GM12878 (cell line): ENCODE measurements around the gene XIRP1. TPM values are rescaled to one million over a fixed set of nuclear protein-coding genes. Genes with fewer than 3 reads are reported as not detected.

Experiments
- ATAC-seq: fragments of 200-7000 bp; cut with Tn5 transposase; 3 replicates; pipeline ENCODE4 v1.9.1; 2020; ENCODE audit warnings: mild to moderate bottlenecking, moderate library complexity
- BruUV-seq: library from RNA; stranded (reverse); fragments of 400-500 nt; replicated peaks from 2 replicates; lab custom pipeline; 2021; lab: Mats Ljungman, UMichigan
- CTCF ChIA-PET: fragments of 300-600 bp; sonication (Branson Sonifier 250); formaldehyde crosslinking; extraction: SDS; loops from one replicate; lab custom pipeline; 2021; ENCODE audit warnings: inconsistent platforms; lab: Yijun Ruan, JAX
- POLR2A ChIA-PET: fragments of 350-600 bp; formaldehyde crosslinking; extraction: SDS; loops from one replicate; lab custom pipeline; 2021; ENCODE audit warnings: inconsistent platforms; lab: Charles Lee
- RAD21 ChIA-PET: fragments of 300-600 bp; sonication (Branson Sonifier 250); formaldehyde crosslinking; loops from one replicate; lab custom pipeline; 2023; ENCODE audit warnings: antibody characterized with exemption; ENCODE audit not compliant: unreplicated experiment; lab: Charles Lee
- SMC1A ChIA-PET: fragments of 300-600 bp; sonication (Branson Sonifier 250); formaldehyde crosslinking; loops from one replicate; lab custom pipeline; 2023; ENCODE audit not compliant: unreplicated experiment, uncharacterized antibody; lab: Charles Lee
- DNase-seq: peaks from one replicate; pipeline ENCODE4 v3.0.0-alpha.2; 2011; ENCODE audit warnings: low read depth, low spot score
- FAIRE-seq: peaks from 3 replicates; lab custom pipeline; 2011; peaks lifted over from hg19 to GRCh38; lab: Jason Lieb, UNC
- H2AFZ ChIP-seq: 2 replicates; pipeline ENCODE4 v1.6.0; 2011; ENCODE audit warnings: low read depth, low read length, control low read depth; ENCODE audit not compliant: control insufficient read depth
- H3K27ac ChIP-seq: 2 replicates; pipeline ENCODE4 v1.5.1; 2011; ENCODE audit warnings: control low read depth; ENCODE audit not compliant: control insufficient read depth, insufficient read depth
- H3K27me3 ChIP-seq, 2 experiments: replicated peaks in 1 of 2; 2 replicates each; pipeline versions ENCODE4 v1.6.0 to v1.6.1; 2011; ENCODE audit warnings: low read length in 1 of 2; ENCODE audit not compliant: control insufficient read depth in 2 of 2, insufficient read depth in 2 of 2
- H3K36me3 ChIP-seq, 2 experiments: 2 replicates each; pipeline ENCODE4 v1.5.1; 2011; ENCODE audit warnings: low read length in 1 of 2; ENCODE audit not compliant: control insufficient read depth in 2 of 2, insufficient read depth in 2 of 2
- H3K4me1 ChIP-seq: 2 replicates; pipeline ENCODE4 v1.6.1; 2011; ENCODE audit warnings: mild to moderate bottlenecking, low read length, moderate library complexity, mixed read lengths; ENCODE audit not compliant: control insufficient read depth, insufficient read depth
- H3K4me2 ChIP-seq: 2 replicates; pipeline ENCODE4 v1.6.0; 2011; ENCODE audit warnings: control low read depth; ENCODE audit not compliant: control insufficient read depth, insufficient read depth
- H3K4me3 ChIP-seq: fragments of 200-600 bp; sonication (generic); 2 replicates; pipeline ENCODE4 v1.5.1; 2016
- H3K79me2 ChIP-seq: 2 replicates; pipeline ENCODE4 v1.6.0; 2011; ENCODE audit warnings: low read length; ENCODE audit not compliant: control insufficient read depth, insufficient read depth
- H3K9ac ChIP-seq: 2 replicates; pipeline ENCODE4 v1.8.0; 2011; ENCODE audit warnings: low read length, control low read depth, mixed read lengths; ENCODE audit not compliant: control insufficient read depth, insufficient read depth
- H3K9me3 ChIP-seq: replicated peaks from 3 replicates; pipeline ENCODE4 v1.5.1; 2011; ENCODE audit warnings: mild to moderate bottlenecking, low read length; ENCODE audit not compliant: control insufficient read depth, insufficient read depth
- H4K20me1 ChIP-seq: 2 replicates; pipeline ENCODE4 v1.6.0; 2011; ENCODE audit not compliant: control insufficient read depth, insufficient read depth
- CBFB ChIP-seq: IDR thresholded peaks from 2 replicates; pipeline ENCODE4 v1.6.1; 2016; ENCODE audit warnings: antibody characterized with exemption, low read depth
- CREB1 ChIP-seq: IDR thresholded peaks from 2 replicates; pipeline ENCODE4 v1.6.1; 2012; ENCODE audit warnings: low read depth, mild to moderate bottlenecking, inconsistent platforms
- E4F1 ChIP-seq: fragments of 450-650 bp; IDR thresholded peaks from 2 replicates; pipeline ENCODE4 v1.6.1; 2018; ENCODE audit warnings: borderline replicate concordance, mild to moderate bottlenecking; ENCODE audit not compliant: partially characterized antibody
- EGR1 ChIP-seq, 2 experiments: IDR thresholded peaks; 1 replicate in 1 of 2; 2 replicates in 1 of 2; pipeline ENCODE4 v1.6.1; 2011 to 2012; ENCODE audit warnings: low read depth in 2 of 2, low read length in 2 of 2, borderline replicate concordance in 1 of 2, mild to moderate bottlenecking in 1 of 2, moderate library complexity in 1 of 2
- FOS ChIP-seq: IDR thresholded peaks from 3 replicates; pipeline ENCODE4 v1.6.1; 2011; ENCODE audit warnings: borderline replicate concordance; ENCODE audit not compliant: insufficient read length; ENCODE audit errors: extremely low read depth
- MXI1 ChIP-seq: fragments of 150-350 bp; IDR thresholded peaks from 2 replicates; pipeline ENCODE4 v1.6.1; 2011; ENCODE audit warnings: low read depth, mild to moderate bottlenecking, inconsistent platforms, low read length, improper control_type of control experiment
- NR2C1 ChIP-seq: fragments of 450-650 bp; IDR thresholded peaks from 2 replicates; pipeline ENCODE4 v1.6.1; 2017; ENCODE audit warnings: antibody characterized with exemption, mild to moderate bottlenecking, moderate library complexity
- NR2C2 ChIP-seq: IDR thresholded peaks from 2 replicates; pipeline ENCODE4 v1.6.1; 2011; ENCODE audit warnings: borderline replicate concordance, low read depth; ENCODE audit not compliant: control insufficient read depth, insufficient read length
- NR2F1 ChIP-seq: fragments of 450-650 bp; conservative IDR thresholded peaks from 2 replicates; pipeline ENCODE4 v1.6.1; 2017; ENCODE audit warnings: mild to moderate bottlenecking
- NRF1 ChIP-seq: conservative IDR thresholded peaks from 2 replicates; pipeline ENCODE4 v1.6.1; 2011; ENCODE audit warnings: mild to moderate bottlenecking, low read depth, low read length, improper control_type of control experiment
- PAX5 ChIP-seq: IDR thresholded peaks from 2 replicates; pipeline ENCODE4 v1.6.1; 2011; ENCODE audit warnings: low read depth, low read length, borderline replicate concordance
- POLR2AphosphoS2 ChIP-seq: IDR thresholded peaks from 2 replicates; pipeline ENCODE4 v1.6.1; 2011; ENCODE audit warnings: low read depth, mild to moderate bottlenecking, low read length, improper control_type of control experiment, moderate library complexity
- REST ChIP-seq: IDR thresholded peaks from 2 replicates; pipeline ENCODE4 v1.6.1; 2012; ENCODE audit warnings: mild to moderate bottlenecking, low read depth, low read length
- SIN3A ChIP-seq: IDR thresholded peaks from 2 replicates; pipeline ENCODE4 v1.6.1; 2012; ENCODE audit warnings: low read depth, low read length, improper control_type of control experiment
- SPI1 ChIP-seq: IDR thresholded peaks from 2 replicates; pipeline ENCODE4 v1.6.1; 2011; ENCODE audit warnings: low read depth, mild to moderate bottlenecking, low read length, moderate library complexity, borderline replicate concordance; ENCODE audit not compliant: insufficient read depth
- TBL1XR1 ChIP-seq: IDR thresholded peaks from 2 replicates; pipeline ENCODE4 v1.6.1; 2012; ENCODE audit warnings: low read depth, low read length, improper control_type of control experiment
- WGBS: methylation state at CpG from one replicate; pipeline ENCODE4 v1.1.6; 2016; ENCODE audit warnings: low lambda C conversion rate; ENCODE audit not compliant: insufficient replicate concordance, insufficient coverage; ENCODE audit errors: missing lambda C conversion rate; 5-methylcytosine and 5-hydroxymethylcytosine counted together
- in situ Hi-C: fragments of 300-500 bp; cut with MboI; formaldehyde crosslinking; loops from 9 replicates; pipeline ENCODE4 v1.14.3; 2018; ENCODE audit warnings: mixed read lengths
- intact Hi-C: fragments of 100-400 bp; cut with micrococcal nuclease; formaldehyde crosslinking; loops from one replicate; pipeline ENCODE4 v1.14.2; 2022; ENCODE audit not compliant: unreplicated experiment
- polyA plus RNA-seq, 11 experiments: library from polyadenylated mRNA; depleted of rRNA in 4 of 11; unstranded in 6 of 11; stranded (reverse) in 5 of 11; fragments of >200 nt; fragmentation: Nextera tagmentation in 4 of 11; fragmentation: Illumina TruSeq in 1 of 11; extraction: Ambion mirVana in 4 of 11; extraction: Trizol in 1 of 11; gene quantifications; 1 replicate in 1 of 11; 2 replicates in 10 of 11; pipeline versions ENCODE4 v1.2.1 to v1.2.3, GENCODE V29; 2011 to 2016; ENCODE audit warnings: inconsistent platforms in 2 of 11, missing spikeins in 2 of 11, low read depth in 1 of 11
- total RNA-seq, 4 experiments: library from RNA; depleted of rRNA in 3 of 4; stranded (reverse); fragments of >200 nt in 3 of 4; fragmentation: Illumina TruSeq in 1 of 4; extraction: Trizol in 1 of 4; gene quantifications; 2 replicates each; pipeline versions ENCODE4 v1.2.1 to v1.2.3, GENCODE V29; 2013 to 2021

XIRP1 gene
- total and polyA plus RNA-seq, 10 of the 15 experiments (the other 5 are each of a cell fraction or from before 2014, with no cell fraction given): 0.03 to 0.38 (median 0.08) TPM; not detected in 1

GRCh38 chr3:39210078-39210477 lies 17.7 kb upstream of the XIRP1 start (continued):
- no peak for TF ChIP-seq PAX5
- no peak for TF ChIP-seq NR2C1
- TF ChIP-seq SPI1: no peak

GRCh38 chr3:39209329-39209970 lies 17.1 kb upstream of the XIRP1 start:
- Histone ChIP-seq H4K20me1 (no peaks in the 10 kb centered on the region), H3K27ac (no peak overlapping the region), H3K4me1 (peaks cover 8% of the 10 kb centered on the region; the same call in 1 of the 2 replicates), H3K4me2 (no peak overlapping the region), H3K9me3 (peaks cover 2% of the 10 kb centered on the region; the same call in 1 of the 3 replicates), H3K79me2 (no peaks in the 10 kb centered on the region), H2AFZ (no peak overlapping the region), H3K4me3 (no peak overlapping the region), H3K27me3 (no peaks in the 10 kb centered on the region), H3K9ac (no peak overlapping the region), H3K36me3 (no peaks in the 10 kb centered on the region)
- RAD21 ChIA-PET: interaction anchor here (1.3 to 2.2 kb wide), 5 partner anchors 20 to 169 kb away, joined by 3 to 19 read pairs (median 4); no protein-coding TSS in a partner anchor
- no peak for FAIRE-seq
- POLR2A ChIA-PET: interaction anchor here (1.1 kb wide), 1 partner anchor 79 kb away, joined by 3 read pairs; no protein-coding TSS in a partner anchor
- ATAC-seq: peak; percentile 61
- WGBS: 29% methylated on average over 1 of the region's 1 CpG
- SMC1A ChIA-PET: interaction anchor here (1.0 to 13.1 kb wide), 5 partner anchors 19 to 80 kb away, joined by 3 to 237 read pairs (median 7); partner anchors contain the start of gene CX3CR1
- CTCF ChIA-PET: interaction anchor here (1.0 to 15.1 kb wide), 6 partner anchors 8 to 169 kb away, joined by 3 to 389 read pairs (median 4); partner anchors contain the start of gene XIRP1
- intact Hi-C loops: loop anchor here (2.0 to 5.0 kb wide), 2 partner anchors 19 to 168 kb away; no protein-coding TSS in a partner anchor
- TF ChIP-seq REST: no peak
- TF ChIP-seq MXI1: no peak
- no peak for TF ChIP-seq FOS
- no peak for TF ChIP-seq EGR1 (IDR thresholded peaks at IDR 0.05; ENCODE audit: borderline replicate concordance in 1 of 2, low read depth in 2 of 2, low read length in 2 of 2)
- TF ChIP-seq CBFB: no peak
- TF ChIP-seq NR2F1: no peak
- no peak for TF ChIP-seq NRF1
- no peak for TF ChIP-seq E4F1
- no peak for TF ChIP-seq NR2C1
- TF ChIP-seq SIN3A: no peak
- no peak for TF ChIP-seq NR2C2
- no peak for TF ChIP-seq CREB1
- no peak for TF ChIP-seq POLR2AphosphoS2
- no peak for TF ChIP-seq TBL1XR1
- no peak for DNase-seq
- in situ Hi-C loops: no loop called here
- no TSS peak for BruUV-seq
